ENCODE results near the gene TAOK1.

DNA sequence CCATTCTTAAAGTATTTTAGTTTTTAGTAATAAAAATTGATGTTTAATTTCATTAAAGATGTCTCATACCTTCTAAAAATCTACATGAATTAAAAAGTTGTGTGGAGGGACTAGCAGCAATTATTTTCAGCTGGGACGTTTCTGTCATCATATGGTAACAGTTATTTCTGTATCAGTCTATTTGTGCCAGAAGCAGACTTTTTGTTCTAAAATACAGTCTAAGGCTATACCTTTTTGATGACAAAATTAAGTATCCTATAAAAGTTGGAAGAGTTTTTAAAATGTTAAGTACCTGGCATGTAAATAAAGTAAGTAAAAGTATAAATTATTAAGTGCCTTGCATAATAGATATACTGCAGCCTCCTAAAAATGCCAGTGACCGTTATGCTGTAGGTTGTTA, 5.9 kb downstream of the TAOK1 start:
- TF ChIP-seq CTCF (IDR thresholded peaks at IDR 0.05 in 2 of 3, conservative IDR thresholded peaks at IDR 0.05 in 1 of 3; ENCODE audit: borderline replicate concordance in 1 of 3, insufficient read depth in 1 of 3, low read depth in 2 of 3, low read length in 2 of 3) (no peak), RAD21 (IDR thresholded peaks at IDR 0.05; ENCODE audit: low read depth) (no peak), REST (IDR thresholded peaks at IDR 0.05; ENCODE audit: low read depth) (no peak), POLR2A (IDR thresholded peaks at IDR 0.05; ENCODE audit: borderline replicate concordance, extremely low read depth, insufficient read depth, insufficient read length) (no peak)
- TF ChIP-seq, protein P1, sequence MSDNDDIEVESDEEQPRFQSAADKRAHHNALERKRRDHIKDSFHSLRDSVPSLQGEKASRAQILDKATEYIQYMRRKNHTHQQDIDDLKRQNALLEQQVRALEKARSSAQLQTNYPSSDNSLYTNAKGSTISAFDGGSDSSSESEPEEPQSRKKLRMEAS (IDR thresholded peaks at IDR 0.05) = no peak

Measured in HCT116 (cell line).